ENCODE results near the gene KIF3C. TPM values are rescaled to one million over a fixed set of nuclear protein-coding genes. Genes with fewer than 3 reads are reported as not detected.
"Not testable (repeated sequence)": the region's sequence is repeated elsewhere in the genome, so short reads cannot be mapped to it uniquely, and the experiment has no call there.

The KIF3C gene
- total RNA-seq, 1 donor from 2014 or later: 3.0 TPM

- ATAC-seq: not testable (repeated sequence)
These were observed 16.6 kb upstream of the KIF3C start for GRCh38 chr2:25998816-25999383.

GRCh38 chr2:25996844-25997243 lies 14.5 kb upstream of the KIF3C start:
- ATAC-seq: no peak

GRCh38 chr2:25994509-25994908 lies 12.2 kb upstream of the KIF3C start:
- ATAC-seq: no peak

DNA sequence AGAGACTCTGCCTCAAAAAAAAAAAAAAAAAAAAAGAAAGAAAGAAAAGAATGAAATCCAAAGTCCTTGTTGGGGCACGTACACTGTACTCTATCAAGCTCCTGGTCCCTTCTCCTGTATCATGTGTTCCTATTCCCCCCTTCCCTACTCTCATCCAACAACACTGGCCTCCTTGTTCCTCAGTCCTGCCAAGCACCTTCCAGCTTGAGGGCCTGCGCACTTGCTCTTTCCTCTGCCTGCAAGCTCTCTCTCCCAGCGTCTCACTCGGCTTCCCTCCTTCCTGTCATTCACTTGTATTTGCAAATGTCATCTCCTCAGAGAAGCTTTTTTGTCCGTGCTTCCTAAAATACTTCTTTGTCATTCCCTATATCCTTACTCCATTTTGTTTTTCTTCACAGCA lies 10.8 kb upstream of the KIF3C start:
- no peak for ATAC-seq

DNA sequence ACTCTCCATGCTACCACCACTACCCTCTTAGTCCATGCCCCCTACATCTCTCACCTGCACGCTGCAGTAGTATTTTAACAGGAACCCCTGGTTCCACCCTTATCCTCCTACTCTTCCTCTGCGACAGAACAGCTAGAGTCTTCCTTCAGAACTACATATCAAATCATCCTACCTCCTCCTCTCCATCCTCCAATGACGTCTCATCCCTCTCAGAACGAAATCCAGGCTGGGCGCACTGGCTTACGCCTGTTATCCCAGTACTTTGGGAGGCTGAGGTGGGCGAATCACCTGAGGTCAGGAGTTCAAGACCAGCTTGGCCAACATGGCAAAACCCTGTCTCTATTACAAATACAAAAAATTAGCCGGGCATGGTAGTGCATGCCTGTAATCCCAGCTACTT lies 10.3 kb upstream of the KIF3C start:
- no peak for ATAC-seq

DNA sequence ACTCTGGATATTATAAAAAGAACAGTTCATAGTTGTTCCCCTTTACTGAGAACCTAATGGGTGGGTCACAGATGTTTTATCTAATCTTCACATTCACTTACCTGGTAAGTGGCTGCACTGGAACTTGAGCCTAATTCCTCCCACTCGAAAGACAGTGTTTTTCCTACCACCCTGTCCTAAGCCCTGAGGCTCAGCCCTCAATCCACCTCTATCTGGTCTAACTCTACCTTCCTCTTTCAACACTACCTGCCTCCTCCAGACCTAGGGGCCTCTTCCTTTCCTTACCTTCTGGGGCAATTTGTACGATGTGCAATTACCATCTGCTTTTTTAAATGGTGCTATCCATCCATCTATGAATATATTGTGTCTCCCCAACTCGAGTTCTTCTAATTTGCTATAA lies 9.7 kb upstream of the KIF3C start:
- peak; percentile 41 for ATAC-seq

DNA sequence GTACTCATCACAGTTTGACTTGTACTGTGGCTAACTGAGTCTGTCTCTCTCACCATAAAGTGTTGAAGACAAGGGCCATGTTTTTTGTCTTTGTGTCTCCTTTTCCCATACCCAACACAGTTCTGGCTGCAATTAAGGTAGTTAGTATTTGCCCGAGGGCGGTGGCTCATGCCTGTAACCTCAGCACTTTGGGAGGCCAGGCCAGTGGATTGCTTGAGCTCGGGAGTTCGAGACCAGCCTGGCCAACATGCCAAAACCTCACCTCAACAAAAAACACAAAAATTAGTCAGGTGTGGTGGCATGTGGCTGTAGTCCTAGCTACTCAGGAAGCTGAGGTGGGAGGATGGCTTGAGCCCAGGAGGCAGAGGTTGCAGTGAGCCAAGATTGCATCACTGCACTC lies 6.9 kb upstream of the KIF3C start:
- no peak for ATAC-seq

DNA sequence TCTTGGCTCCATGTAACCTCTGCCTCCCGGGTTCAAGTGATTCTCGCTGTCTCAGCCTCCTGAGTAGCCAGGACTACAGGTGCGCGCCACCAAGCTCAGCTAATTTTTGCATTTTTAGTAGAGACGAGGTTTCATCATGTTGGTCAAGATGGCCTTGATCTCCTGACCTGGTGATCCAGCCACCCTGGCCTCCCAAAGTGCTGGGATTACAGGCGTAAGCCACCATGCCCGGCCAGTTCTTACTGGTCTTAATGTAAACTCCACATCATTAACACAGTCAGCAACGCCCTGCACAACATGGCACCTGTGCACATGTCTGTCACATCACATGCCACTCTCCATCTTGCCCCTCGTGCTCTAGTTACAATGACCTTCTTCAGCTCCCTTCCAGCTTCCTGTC lies 5.8 kb upstream of the KIF3C start:
- no peak for ATAC-seq

DNA sequence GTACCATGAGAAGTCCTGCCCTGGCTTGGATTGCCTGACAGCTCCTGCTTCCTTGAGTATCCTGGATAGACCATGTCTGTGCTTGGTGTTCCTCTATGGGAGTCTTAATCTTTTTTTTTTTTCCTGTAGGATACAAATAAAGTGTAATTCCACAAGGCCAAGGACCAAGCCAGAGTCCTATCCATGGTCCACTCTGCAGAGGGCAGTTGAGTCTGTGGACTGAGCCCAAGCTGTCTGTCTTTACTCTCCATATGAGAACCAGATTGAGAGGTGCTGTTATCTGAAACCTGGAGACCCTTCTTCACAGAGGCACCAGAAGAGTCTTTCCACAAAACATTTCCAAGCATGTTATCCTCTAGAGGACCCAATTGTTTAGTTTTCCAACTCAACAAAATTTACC lies 1.4 kb upstream of the KIF3C start:
- ATAC-seq: no peak

DNA sequence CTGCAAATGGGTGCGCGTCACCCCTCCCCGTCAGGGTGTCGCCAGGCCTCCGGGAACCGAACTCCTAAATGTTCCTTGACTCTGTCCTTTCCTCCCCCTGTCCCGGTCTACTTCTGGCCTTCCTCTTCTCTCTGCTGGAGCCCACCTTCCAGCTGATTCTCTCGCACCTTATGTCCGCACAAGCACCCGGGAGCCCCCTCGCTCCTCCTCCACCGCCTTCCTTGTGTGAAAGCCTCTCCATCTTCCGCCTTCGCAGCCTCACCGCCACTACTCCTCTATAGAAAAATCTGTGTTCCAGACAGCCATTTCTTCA lies 627 bp upstream of the KIF3C start:
- no peak for ATAC-seq

DNA sequence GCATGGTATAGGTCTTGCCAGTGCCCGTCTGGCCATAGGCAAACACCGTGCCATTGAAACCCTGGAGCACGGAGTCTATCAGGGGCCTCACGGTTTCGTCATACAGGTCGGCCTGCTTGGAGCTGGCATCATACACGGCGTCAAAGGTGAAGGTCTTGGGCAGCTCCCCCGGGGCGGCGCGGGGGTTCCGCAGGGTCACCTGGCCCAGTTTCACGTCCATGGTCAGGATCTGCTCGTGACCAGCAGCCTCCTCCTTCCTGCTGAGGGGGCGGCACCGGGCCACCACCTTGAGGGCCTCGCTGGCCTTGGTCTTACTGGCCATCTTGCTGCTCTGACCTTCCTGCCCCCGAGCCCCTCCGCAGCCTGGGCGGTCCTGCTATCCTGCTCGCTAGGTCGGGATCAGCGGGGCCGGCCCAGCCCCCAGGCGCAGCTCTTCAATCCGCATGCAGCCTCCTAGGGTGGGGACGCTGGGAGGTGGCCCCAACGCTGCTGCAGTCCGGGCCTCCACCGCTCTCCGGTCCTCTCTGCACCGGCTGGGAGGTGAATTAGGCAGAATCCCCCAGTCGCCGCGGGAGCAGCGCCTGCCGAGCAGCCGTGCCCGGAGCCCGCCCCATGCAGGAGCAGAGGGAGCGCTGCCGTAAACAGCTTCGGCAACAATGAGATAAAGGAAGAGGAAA lies 563 bp downstream of the KIF3C start:
- peak; percentile 39 for ATAC-seq

DNA sequence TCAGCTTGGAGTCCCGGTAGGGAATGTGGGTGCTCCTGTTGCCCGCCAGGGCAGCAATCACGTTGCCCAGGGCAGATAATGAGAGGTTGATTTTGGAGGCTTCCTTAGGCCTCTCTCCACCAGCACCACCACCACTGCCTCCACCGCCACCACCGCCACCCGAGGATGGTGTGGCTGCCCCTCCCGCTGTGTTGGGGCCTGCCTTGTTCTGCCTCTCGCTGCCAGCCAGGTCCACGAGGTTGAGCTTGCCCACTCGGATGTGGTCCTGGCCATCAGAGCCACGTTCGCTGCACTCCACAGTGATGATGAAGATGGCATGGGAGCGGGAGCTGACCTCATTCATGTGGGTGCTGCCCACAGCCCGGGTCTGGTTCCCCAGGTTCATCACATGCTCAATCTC lies 1.3 kb downstream of the KIF3C start:
- no peak for ATAC-seq

DNA sequence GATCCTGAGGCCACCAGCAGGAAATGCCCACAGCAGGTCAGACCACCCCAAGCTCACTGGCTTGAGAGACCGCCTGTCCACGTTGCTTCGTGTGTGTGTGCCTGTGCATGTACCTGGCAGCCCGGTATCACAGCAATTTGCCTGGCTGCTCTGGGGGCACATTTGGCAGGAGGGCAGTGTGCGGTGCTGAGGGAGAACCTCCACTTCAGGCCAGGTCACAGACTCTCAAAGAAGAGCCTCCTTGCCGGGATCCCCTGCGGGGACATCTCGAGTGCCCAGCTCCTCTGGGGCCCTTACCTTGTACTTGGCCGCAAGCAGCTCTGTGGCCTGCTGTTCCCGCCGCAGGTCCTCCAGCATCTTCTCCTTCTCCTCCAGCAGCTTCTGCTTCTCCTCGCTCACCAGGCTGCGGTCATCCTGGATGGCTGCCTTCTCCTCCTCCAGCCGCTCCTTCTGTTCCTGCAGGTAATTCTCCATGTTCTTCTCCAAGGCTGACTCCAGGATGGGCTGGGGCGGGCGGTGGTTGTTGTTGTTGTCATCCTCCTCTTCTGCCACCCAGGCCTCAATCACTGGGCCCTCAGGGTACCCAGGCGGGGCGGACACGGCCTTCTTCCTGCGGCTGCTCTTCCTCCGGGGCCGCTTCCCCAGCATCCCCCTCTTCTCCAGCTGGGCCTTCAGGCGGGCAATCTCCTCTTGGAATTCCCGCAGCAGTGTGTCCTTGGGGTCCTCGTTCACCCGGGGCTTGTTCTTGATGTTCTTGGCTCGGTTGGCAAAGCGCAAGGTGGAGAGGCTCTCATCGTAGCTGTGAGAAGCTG lies 2.0 kb downstream of the KIF3C start:
- no peak for ATAC-seq

DNA sequence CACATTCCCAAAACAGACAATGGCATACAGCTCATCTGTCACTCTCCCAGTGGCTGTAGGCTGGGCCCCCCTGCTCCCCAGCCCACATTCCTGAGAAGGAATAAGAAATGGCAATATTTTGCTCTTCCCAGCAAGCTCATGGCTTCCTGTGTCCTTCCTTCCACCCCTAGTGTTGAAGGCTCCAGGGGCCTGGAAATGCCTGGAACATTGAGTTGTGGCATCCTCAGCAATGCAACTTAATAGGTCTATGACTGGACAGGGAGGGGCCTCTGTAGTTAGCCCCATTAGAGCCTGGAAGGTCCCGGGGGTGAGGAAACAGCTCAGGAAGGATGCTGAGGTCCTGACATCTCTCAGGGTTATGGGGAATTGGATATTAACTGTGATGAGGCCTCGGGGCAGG lies 3.3 kb downstream of the KIF3C start:
- no peak for ATAC-seq

- no peak for ATAC-seq
These were observed 4.5 kb downstream of the KIF3C start for GRCh38 chr2:25977768-25978167.

DNA sequence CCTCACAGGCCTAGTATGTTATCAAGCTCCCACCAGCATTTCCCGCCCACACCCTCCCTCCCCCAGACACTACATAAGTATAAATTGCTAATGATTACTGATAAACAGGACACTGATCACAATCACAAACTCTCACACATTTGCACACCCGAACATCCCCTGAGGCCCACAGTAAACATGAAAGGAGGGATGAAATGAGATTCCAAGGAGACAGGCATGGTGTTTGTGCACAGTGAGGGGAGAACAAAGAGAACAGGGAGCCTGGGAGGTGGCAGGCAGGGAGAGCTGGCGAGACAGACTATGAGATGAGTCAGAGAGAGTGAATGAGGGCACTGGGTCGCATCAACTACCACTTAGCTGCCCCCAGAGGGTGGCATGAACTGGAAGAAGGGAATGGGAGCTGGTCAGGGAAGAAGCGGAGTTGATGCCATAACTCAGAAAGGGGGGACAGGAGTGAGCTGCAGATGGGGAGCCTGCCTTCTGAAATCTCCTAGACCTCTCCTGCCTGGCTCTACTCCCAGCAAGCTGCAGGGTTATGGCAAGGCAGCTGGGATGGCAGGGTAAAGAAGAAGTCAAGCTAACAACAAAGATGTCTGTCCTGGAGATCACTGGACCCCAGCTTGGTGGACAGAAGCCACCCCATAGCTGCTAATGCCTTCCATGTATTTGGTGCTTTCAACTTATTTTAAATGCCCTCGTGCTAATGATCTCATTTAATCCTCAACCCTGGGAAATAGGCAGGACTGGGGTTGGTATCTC lies 5.1 kb downstream of the KIF3C start:
- ATAC-seq: no peak

- ATAC-seq: no peak
These were observed 10.1 kb downstream of the KIF3C start for GRCh38 chr2:25972049-25972823.

GRCh38 chr2:25971596-25971995 lies 10.7 kb downstream of the KIF3C start:
- no peak for ATAC-seq

GRCh38 chr2:25966531-25967270 lies 15.6 kb downstream of the KIF3C start:
- no peak for ATAC-seq

GRCh38 chr2:25964891-25965290 lies 17.4 kb downstream of the KIF3C start:
- no peak for ATAC-seq

DNA sequence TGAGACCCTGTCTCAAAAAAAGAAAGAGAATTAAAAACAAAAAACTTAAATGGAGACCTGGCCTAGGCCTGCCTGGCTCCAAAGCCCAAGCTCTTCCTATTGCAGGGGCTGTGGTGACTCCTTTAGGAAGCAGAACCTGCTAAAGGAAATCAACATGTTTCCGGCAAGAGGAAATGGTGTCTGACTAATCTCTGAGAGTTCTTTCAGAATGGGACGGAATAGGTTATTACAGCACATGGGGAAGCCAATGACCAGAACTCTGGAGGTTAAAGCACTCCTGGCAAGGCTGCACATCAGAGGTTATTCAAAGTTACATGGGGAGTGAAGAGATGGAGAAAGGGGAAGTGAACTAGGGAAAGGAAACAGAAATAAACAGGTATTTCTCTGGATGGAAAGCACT lies 21.4 kb downstream of the KIF3C start:
- ATAC-seq: peak; percentile 66

GRCh38 chr2:25960396-25960795 lies 21.9 kb downstream of the KIF3C start:
- no peak for ATAC-seq
